Natural killer cell (primary cell): ENCODE measurements around the gene RGS12. TPM values are rescaled to one million over a fixed set of nuclear protein-coding genes. Genes with fewer than 3 reads are reported as not detected.

Experiments
- ATAC-seq, 3 donors: fragments of 150-1000 bp in 2 of 3; fragments of 200-7000 bp in 1 of 3; cut with Tn5 transposase; 1 replicate in 1 of 3; 2 replicates in 2 of 3; pipeline ENCODE4 v1.10.0; 2021; ENCODE audit warnings: mild to moderate bottlenecking in 2 of 3, moderate library complexity in 2 of 3
- DNase-seq, 2 donors: peaks; one replicate each; pipeline versions ENCODE4 v3.0.0 to v3.0.0-alpha.2; 2013 to 2021; ENCODE audit warnings: mixed read lengths in 1 of 2
- H3K27ac ChIP-seq: one replicate; pipeline ENCODE4 v1.5.1; 2013; ENCODE audit warnings: mild to moderate bottlenecking, low read length
- H3K27me3 ChIP-seq: one replicate; pipeline ENCODE4 v1.6.1; 2013; ENCODE audit warnings: low read length; ENCODE audit not compliant: control insufficient read depth, insufficient read depth
- H3K36me3 ChIP-seq: one replicate; pipeline ENCODE4 v1.6.1; 2013; ENCODE audit warnings: low read length; ENCODE audit not compliant: control insufficient read depth, insufficient read depth
- H3K4me1 ChIP-seq: one replicate; pipeline ENCODE4 v1.6.1; 2013; ENCODE audit warnings: low read length; ENCODE audit not compliant: control insufficient read depth, insufficient read depth
- H3K4me3 ChIP-seq: one replicate; pipeline ENCODE4 v1.5.1; 2013; ENCODE audit warnings: low read length
- H3K9me3 ChIP-seq: one replicate; pipeline ENCODE4 v1.6.1; 2013; ENCODE audit warnings: low read length; ENCODE audit not compliant: control insufficient read depth, insufficient read depth
- H3K27ac Mint-ChIP-seq, 2 donors: one replicate each; pipeline ENCODE4 v1.8.0; 2022; ENCODE audit warnings: mild to moderate bottlenecking in 2 of 2, mixed read lengths in 2 of 2, moderate library complexity in 1 of 2
- H3K27me3 Mint-ChIP-seq, 2 donors: one replicate each; pipeline ENCODE4 v1.8.0; 2022; ENCODE audit warnings: low read depth in 2 of 2, mixed read lengths in 2 of 2
- H3K36me3 Mint-ChIP-seq: one replicate; pipeline ENCODE4 v1.8.0; 2022; ENCODE audit warnings: mixed read lengths
- H3K4me1 Mint-ChIP-seq, 2 donors: one replicate each; pipeline ENCODE4 v1.8.0; 2022; ENCODE audit warnings: mixed read lengths in 2 of 2
- H3K4me3 Mint-ChIP-seq: one replicate; pipeline ENCODE4 v1.8.0; 2022; ENCODE audit warnings: mild to moderate bottlenecking, moderate library complexity, mixed read lengths
- H3K9me3 Mint-ChIP-seq, 2 donors: one replicate each; pipeline ENCODE4 v1.8.0; 2022; ENCODE audit warnings: mixed read lengths in 2 of 2
- WGBS: methylation state at CpG from one replicate; pipeline ENCODE4 v1.1.7; 2013; ENCODE audit warnings: missing lambda C conversion rate; ENCODE audit not compliant: insufficient coverage; 5-methylcytosine and 5-hydroxymethylcytosine counted together
- intact Hi-C: fragments of 100-400 bp; cut with micrococcal nuclease; formaldehyde crosslinking; loops from one replicate; pipeline ENCODE4 v1.14.2; 2022
- total RNA-seq, 4 donors: library from RNA; stranded (reverse); fragments of 120-200 nt in 1 of 4; gene quantifications; one replicate each; pipeline versions ENCODE4 v1.2.3 to v1.2.4, GENCODE V29; 2013 to 2022
- TF ChIP-seq, protein P1 (sequence below): fragments of 200-600 bp; IDR thresholded peaks from one replicate; pipeline ENCODE4 v1.8.0; 2022; ENCODE audit warnings: antibody characterized with exemption

The RGS12 gene
- total RNA-seq, 3 donors from 2014 or later (not counting 1 experiment from before 2014, with no cell fraction given) = 10.5 to 12.3 (median 10.6) TPM

DNA sequence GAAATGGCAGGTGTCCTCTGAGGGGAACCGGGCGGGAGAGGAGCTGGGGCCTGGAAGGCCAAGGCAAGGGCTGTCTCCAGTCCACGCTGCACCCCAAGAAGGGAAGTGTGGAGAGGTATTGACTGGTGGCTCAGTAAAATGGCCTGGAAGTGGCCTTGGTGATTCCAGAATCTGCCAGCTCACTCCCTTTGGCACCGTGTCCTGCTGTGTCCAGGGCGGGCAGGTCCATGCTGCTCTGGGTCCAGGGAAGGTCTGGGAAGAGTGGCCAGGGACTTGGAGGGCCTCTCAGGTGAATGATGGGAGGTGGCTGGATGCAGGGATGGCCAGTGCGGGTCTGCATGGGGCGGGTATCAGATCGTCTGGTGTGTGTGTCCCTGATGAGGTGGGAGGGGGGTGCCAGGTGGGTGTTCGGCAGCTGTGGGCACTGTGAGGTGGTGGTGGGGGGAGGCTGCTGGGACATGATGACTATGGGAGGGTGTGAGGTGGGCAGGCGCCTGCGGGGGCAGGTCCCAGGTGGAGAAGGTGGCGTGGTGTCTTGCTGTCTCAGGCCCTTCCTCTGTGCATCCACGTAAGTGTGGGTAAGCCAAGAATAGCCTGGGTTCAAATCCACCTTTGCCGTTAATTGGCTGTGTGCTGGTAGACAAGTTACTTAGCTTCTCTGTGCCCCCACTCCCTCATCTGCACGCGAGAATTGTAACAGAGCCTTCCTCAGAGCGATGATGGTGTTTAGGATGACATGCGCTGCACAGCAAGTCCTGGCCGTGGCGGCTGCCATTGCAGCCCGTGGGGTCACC lies 17.7 kb downstream of the RGS12 start:
- no peaks in the 10 kb centered on the region for H3K36me3 Mint-ChIP-seq
- Histone ChIP-seq H3K9me3 (no peaks in the 10 kb centered on the region), H3K4me1 (peaks cover 11% of the 10 kb centered on the region), H3K27ac (no peak overlapping the region), H3K36me3 (no peaks in the 10 kb centered on the region), H3K27me3 (peaks cover under 1% of the 10 kb centered on the region), H3K4me3 (no peak overlapping the region)
- intact Hi-C loops = no loop called here
- TF ChIP-seq, protein P1, sequence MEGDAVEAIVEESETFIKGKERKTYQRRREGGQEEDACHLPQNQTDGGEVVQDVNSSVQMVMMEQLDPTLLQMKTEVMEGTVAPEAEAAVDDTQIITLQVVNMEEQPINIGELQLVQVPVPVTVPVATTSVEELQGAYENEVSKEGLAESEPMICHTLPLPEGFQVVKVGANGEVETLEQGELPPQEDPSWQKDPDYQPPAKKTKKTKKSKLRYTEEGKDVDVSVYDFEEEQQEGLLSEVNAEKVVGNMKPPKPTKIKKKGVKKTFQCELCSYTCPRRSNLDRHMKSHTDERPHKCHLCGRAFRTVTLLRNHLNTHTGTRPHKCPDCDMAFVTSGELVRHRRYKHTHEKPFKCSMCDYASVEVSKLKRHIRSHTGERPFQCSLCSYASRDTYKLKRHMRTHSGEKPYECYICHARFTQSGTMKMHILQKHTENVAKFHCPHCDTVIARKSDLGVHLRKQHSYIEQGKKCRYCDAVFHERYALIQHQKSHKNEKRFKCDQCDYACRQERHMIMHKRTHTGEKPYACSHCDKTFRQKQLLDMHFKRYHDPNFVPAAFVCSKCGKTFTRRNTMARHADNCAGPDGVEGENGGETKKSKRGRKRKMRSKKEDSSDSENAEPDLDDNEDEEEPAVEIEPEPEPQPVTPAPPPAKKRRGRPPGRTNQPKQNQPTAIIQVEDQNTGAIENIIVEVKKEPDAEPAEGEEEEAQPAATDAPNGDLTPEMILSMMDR = no peak
- no peak overlapping the region for H3K4me3 Mint-ChIP-seq
- DNase-seq (no peak), ATAC-seq (no peak)
- no peak overlapping the region for H3K27ac Mint-ChIP-seq
- no peaks in the 10 kb centered on the region for H3K9me3 Mint-ChIP-seq
- H3K4me1 Mint-ChIP-seq = no peaks in the 10 kb centered on the region
- H3K27me3 Mint-ChIP-seq = peaks cover 0 to 5% of the 10 kb centered on the region in 2 donors
- WGBS = 93% methylated on average over 21 of the region's 21 CpGs

DNA sequence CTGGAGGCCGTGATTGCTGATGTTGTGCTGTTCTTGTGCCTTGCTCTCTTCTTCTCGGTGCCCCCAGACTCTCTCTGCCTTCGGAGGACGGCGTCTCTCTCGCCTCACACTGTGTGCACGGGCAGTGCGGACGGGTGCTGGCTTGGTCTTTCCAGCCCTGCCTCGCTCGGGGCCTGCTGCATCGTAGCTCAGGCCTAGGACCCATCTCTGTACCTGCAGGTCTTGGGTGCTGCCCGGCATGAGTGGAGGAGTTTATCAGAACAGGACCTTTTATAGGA lies 18.2 kb downstream of the RGS12 start:
- 95% methylated on average over 13 of the region's 13 CpGs for WGBS
- TF ChIP-seq, protein P1 = no peak
- no peak overlapping the region for H3K4me3 ChIP-seq
- Mint-ChIP-seq H3K4me3 (no peak overlapping the region), H3K27ac (no peak overlapping the region), H3K27me3 (peaks cover 0 to 2% of the 10 kb centered on the region in 2 donors), H3K4me1 (peaks cover 3 to 5% of the 10 kb centered on the region in 2 donors), H3K36me3 (no peaks in the 10 kb centered on the region), H3K9me3 (no peaks in the 10 kb centered on the region)
- no peaks in the 10 kb centered on the region for H3K36me3 ChIP-seq
- no peaks in the 10 kb centered on the region for H3K9me3 ChIP-seq
- no peak for ATAC-seq
- intact Hi-C loops = no loop called here
- H3K27me3 ChIP-seq = no peaks in the 10 kb centered on the region
- H3K4me1 ChIP-seq = peaks cover 5% of the 10 kb centered on the region
- DNase-seq = no peak
- no peak overlapping the region for H3K27ac ChIP-seq

DNA sequence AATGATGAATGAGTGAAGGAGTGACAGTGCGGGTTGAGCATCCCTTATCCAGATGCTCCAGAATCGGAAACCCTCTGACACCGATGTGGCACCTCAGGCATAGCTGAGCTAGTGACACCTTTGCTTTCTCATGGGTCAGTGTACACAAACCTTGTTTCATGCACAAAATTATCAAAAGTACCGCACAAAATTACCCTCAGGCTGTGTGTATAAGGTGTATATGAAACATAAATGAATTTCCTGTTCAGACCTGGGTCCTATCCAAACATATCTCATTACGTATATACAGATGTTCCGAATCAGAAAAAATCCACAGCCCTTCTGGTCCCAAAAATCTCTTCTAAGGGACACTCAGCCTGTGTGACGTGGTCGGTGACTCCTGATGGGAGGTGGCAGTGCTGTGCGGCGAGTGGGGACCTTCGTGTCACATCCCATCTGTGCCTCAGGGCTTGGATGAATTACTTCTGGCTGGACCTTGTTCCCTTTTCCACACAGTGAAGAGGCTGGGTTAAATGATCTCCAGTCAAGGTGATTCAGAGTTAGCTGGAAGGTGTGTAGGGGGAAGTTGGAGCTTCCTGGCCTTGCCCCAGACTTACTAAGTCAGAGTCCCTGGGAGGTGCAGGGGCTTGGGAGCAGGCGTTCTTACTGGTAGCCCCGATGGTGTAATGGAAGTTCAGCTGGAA lies 18.8 kb downstream of the RGS12 start:
- WGBS = 94% methylated on average over 12 of the region's 13 CpGs
- Mint-ChIP-seq H3K4me1 (peaks cover 5 to 6% of the 10 kb centered on the region in 2 donors), H3K27ac (no peak overlapping the region), H3K27me3 (no peaks in the 10 kb centered on the region), H3K4me3 (no peak overlapping the region), H3K9me3 (no peaks in the 10 kb centered on the region), H3K36me3 (no peaks in the 10 kb centered on the region)
- TF ChIP-seq, protein P1 = no peak
- Histone ChIP-seq H3K4me3 (no peak overlapping the region), H3K9me3 (no peaks in the 10 kb centered on the region), H3K27ac (no peak overlapping the region), H3K36me3 (no peaks in the 10 kb centered on the region), H3K4me1 (no peaks in the 10 kb centered on the region), H3K27me3 (no peaks in the 10 kb centered on the region)
- DNase-seq = no peak
- no peak for ATAC-seq
- intact Hi-C loops = no loop called here
